K562 (cell line): ENCODE measurements around the gene HLA-E. TPM values are rescaled to one million over a fixed set of nuclear protein-coding genes. Genes with fewer than 3 reads are reported as not detected.

Experiments
- BCL6 ChIP-seq: fragments of 250-450 bp; sonication (Bioruptor Pico); IDR thresholded peaks from 2 replicates; pipeline ENCODE4 v1.4.0; 2020
- DDX20 ChIP-seq: fragments of 450-650 bp; IDR thresholded peaks from 2 replicates; pipeline ENCODE4 v1.6.1; 2016; ENCODE audit warnings: missing genetic modification characterization, low read depth, mild to moderate bottlenecking, missing compliant biosample characterization, moderate library complexity
- ELF4 ChIP-seq: fragments of 450-650 bp; formaldehyde crosslinking; IDR thresholded peaks from 2 replicates; pipeline ENCODE4 v1.4.0; 2022; ENCODE audit warnings: missing genetic modification characterization
- ETV5 ChIP-seq: sonication (generic); formaldehyde crosslinking; IDR thresholded peaks from 2 replicates; pipeline ENCODE4 v1.4.0; 2020; ENCODE audit warnings: low read depth, mild to moderate bottlenecking, missing genetic modification reagents
- FOXK1 ChIP-seq: sonication (generic); formaldehyde crosslinking; IDR thresholded peaks from 2 replicates; pipeline ENCODE4 v1.8.0; 2022; ENCODE audit warnings: missing genetic modification reagents, mild to moderate bottlenecking, borderline replicate concordance
- FOXP1 ChIP-seq: sonication (generic); formaldehyde crosslinking; IDR thresholded peaks from 2 replicates; pipeline ENCODE4 v1.8.0; 2022; ENCODE audit warnings: mild to moderate bottlenecking, missing genetic modification reagents
- GABPB2 ChIP-seq: fragments of 250-450 bp; sonication (Bioruptor Pico); conservative IDR thresholded peaks from 2 replicates; pipeline ENCODE4 v1.5.1; 2021; ENCODE audit warnings: mild to moderate bottlenecking
- ILK ChIP-seq: fragments of 450-650 bp; IDR thresholded peaks from 2 replicates; pipeline ENCODE4 v1.6.1; 2016; ENCODE audit warnings: missing genetic modification characterization, low read depth, mild to moderate bottlenecking, missing compliant biosample characterization, moderate library complexity, borderline replicate concordance
- KAT8 ChIP-seq: fragments of 450-650 bp; IDR thresholded peaks from 2 replicates; pipeline ENCODE4 v1.6.1; 2016; ENCODE audit warnings: low read depth, mild to moderate bottlenecking
- KLF16 ChIP-seq: IDR thresholded peaks from 2 replicates; pipeline ENCODE4 v1.6.1; 2016; ENCODE audit warnings: antibody characterized with exemption
- MEF2A ChIP-seq: IDR thresholded peaks from 2 replicates; pipeline ENCODE4 v1.6.1; 2011; ENCODE audit warnings: low read depth, mild to moderate bottlenecking, low read length, moderate library complexity; ENCODE audit not compliant: control insufficient read depth
- MEF2D ChIP-seq: conservative IDR thresholded peaks from 2 replicates; pipeline ENCODE4 v1.6.1; 2016; ENCODE audit warnings: low read depth, missing genetic modification characterization, missing compliant biosample characterization
- MYC ChIP-seq, 2 experiments: fragments of 250-450 bp in 1 of 2; sonication (Bioruptor Pico) in 1 of 2; IDR thresholded peaks; 2 replicates each; pipeline versions ENCODE4 v1.5.1 to v1.6.1; 2012 to 2021; ENCODE audit warnings: low read depth in 2 of 2, borderline replicate concordance in 1 of 2, improper control_type of control experiment in 1 of 2, low read length in 1 of 2, mild to moderate bottlenecking in 1 of 2, moderate library complexity in 1 of 2
- NBN ChIP-seq: fragments of 450-650 bp; IDR thresholded peaks from 2 replicates; pipeline ENCODE4 v1.6.1; 2016; ENCODE audit warnings: low read depth, mild to moderate bottlenecking
- PCBP1 ChIP-seq: fragments of 200-400 bp; formaldehyde crosslinking; IDR thresholded peaks from 2 replicates; pipeline ENCODE4 v1.6.1; 2018; ENCODE audit warnings: mild to moderate bottlenecking, low read depth, low read length; ENCODE audit not compliant: poor library complexity, severe bottlenecking
- PYGO2 ChIP-seq: fragments of 450-650 bp; IDR thresholded peaks from 2 replicates; pipeline ENCODE4 v1.6.1; 2016; ENCODE audit warnings: mild to moderate bottlenecking, missing genetic modification characterization, moderate library complexity, missing compliant biosample characterization
- RBM39 ChIP-seq: fragments of 200-400 bp; formaldehyde crosslinking; optimal IDR thresholded peaks from 2 replicates; pipeline ENCODE3; 2018; ENCODE audit warnings: low read depth, low read length
- TEAD2 ChIP-seq: fragments of 450-650 bp; IDR thresholded peaks from 2 replicates; pipeline ENCODE4 v1.6.1; 2016; ENCODE audit warnings: missing genetic modification characterization, control low read depth, missing compliant biosample characterization
- ZBTB17 ChIP-seq: fragments of 450-650 bp; formaldehyde crosslinking; IDR thresholded peaks from 2 replicates; pipeline ENCODE4 v1.4.0; 2020; ENCODE audit warnings: mild to moderate bottlenecking
- ZBTB7A ChIP-seq: IDR thresholded peaks from 2 replicates; pipeline ENCODE4 v1.6.1; 2011; ENCODE audit warnings: low read depth, mild to moderate bottlenecking, low read length, moderate library complexity, borderline replicate concordance; ENCODE audit not compliant: control insufficient read depth
- ZNF239 ChIP-seq: fragments of 250-450 bp; sonication (Bioruptor Pico); IDR thresholded peaks from 2 replicates; pipeline ENCODE4 v1.4.0; 2020; ENCODE audit warnings: mild to moderate bottlenecking
- ZNF24 ChIP-seq: fragments of 450-650 bp; IDR thresholded peaks from 2 replicates; pipeline ENCODE4 v1.6.1; 2016
- ZNF41 ChIP-seq: fragments of 250-450 bp; sonication (Bioruptor Pico); conservative IDR thresholded peaks from 2 replicates; pipeline ENCODE4 v1.4.0; 2020; ENCODE audit warnings: mild to moderate bottlenecking
- polyA plus RNA-seq, 8 experiments: library from polyadenylated mRNA; depleted of rRNA in 4 of 8; stranded (reverse) in 5 of 8; unstranded in 3 of 8; fragments of >200 nt; fragmentation: Nextera tagmentation in 2 of 8; fragmentation: Illumina TruSeq in 1 of 8; extraction: Ambion mirVana in 2 of 8; extraction: Trizol in 1 of 8; gene quantifications; 2 replicates each; pipeline versions ENCODE4 v1.2.1 to v1.2.3, GENCODE V29; 2011 to 2014; ENCODE audit warnings: inconsistent platforms in 1 of 8, missing spikeins in 1 of 8
- total RNA-seq, 7 experiments: library from RNA; depleted of rRNA in 6 of 7; stranded (reverse); fragments of >200 nt in 6 of 7; fragmentation: Illumina TruSeq in 2 of 7; extraction: Trizol in 2 of 7; gene quantifications; 2 replicates each; pipeline versions ENCODE4 v1.2.1 to v1.2.3, GENCODE V29; 2011 to 2021; ENCODE audit warnings: low replicate concordance in 1 of 7
- TF ChIP-seq, protein P1 (sequence below), 2 experiments: IDR thresholded peaks in 1 of 2; conservative IDR thresholded peaks in 1 of 2; 2 replicates each; pipeline ENCODE4 v1.6.1; 2016; ENCODE audit warnings: low read depth in 2 of 2, mild to moderate bottlenecking in 1 of 2, missing compliant biosample characterization in 1 of 2, missing genetic modification characterization in 1 of 2, moderate library complexity in 1 of 2
- TF ChIP-seq, protein P2 (sequence below): fragments of 250-450 bp; sonication (Bioruptor Pico); IDR thresholded peaks from 2 replicates; pipeline ENCODE4 v1.5.1; 2021; ENCODE audit warnings: mild to moderate bottlenecking

Gene HLA-E
- total and polyA plus RNA-seq, 9 of the 15 experiments (the other 6 are each of a cell fraction or from before 2014, with no cell fraction given), result 3.2 to 39.9 (median 26.8) TPM

DNA sequence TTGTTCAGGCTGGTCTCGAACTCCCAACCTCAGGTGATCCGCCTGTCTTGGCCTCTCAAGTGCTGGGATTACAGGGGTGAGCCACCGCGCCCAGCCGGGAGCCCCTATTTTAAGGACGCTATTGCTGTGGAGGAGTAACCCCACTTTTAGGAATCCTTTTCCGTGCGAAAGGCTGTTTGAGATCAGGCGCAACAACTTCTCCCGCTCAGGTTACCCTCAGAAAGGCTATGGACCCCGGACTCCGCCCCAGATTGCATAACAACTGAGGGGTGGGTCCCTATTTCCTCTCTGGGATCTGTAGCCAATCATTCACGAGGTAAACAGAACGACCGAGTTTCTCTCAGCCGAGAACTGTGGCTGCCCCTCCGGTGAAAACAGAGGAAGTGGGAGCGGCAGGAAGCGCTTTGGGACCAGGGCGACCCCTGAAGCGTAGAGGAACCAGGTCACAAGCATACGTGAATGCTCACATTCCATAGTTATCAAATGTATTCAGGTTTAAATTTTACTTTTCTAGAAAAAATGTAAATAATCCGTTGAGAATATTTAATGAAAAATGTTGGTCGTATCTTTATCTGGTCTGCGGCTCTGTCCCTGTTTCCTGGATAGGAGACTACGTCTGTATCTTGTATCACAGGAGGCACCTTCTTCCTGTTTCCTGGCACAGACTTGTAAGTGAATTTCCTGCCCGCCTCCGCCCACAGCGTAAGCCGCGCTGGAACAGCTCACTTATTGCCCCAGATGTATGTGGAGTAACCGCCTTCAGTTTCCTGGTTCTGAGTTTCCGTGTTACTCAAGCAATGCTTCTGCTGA lies 26.8 kb downstream of the HLA-E start (continued):
- TF ChIP-seq, protein P1, sequence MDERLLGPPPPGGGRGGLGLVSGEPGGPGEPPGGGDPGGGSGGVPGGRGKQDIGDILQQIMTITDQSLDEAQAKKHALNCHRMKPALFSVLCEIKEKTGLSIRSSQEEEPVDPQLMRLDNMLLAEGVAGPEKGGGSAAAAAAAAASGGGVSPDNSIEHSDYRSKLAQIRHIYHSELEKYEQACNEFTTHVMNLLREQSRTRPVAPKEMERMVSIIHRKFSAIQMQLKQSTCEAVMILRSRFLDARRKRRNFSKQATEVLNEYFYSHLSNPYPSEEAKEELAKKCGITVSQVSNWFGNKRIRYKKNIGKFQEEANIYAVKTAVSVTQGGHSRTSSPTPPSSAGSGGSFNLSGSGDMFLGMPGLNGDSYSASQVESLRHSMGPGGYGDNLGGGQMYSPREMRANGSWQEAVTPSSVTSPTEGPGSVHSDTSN (CRISPR knock-in tag; IDR thresholded peaks at IDR 0.05; ENCODE audit: low read depth), result no peak
- TF ChIP-seq, protein P1 (tag; conservative IDR thresholded peaks at IDR 0.05; ENCODE audit: low read depth), result no peak
- TF ChIP-seq PYGO2 (tag) (no peak; the same call in 1 of the 2 replicates), ZNF24 (peak; percentile 93), ZBTB17 (CRISPR knock-in tag) (no peak), MEF2D (tag) (no peak), DDX20 (tag) (no peak), ZNF41 (no peak), ZBTB7A (peak; percentile 84), ELF4 (CRISPR knock-in tag) (0 out of 2 replicates have a peak, but pooled peaks have one; percentile 75), MEF2A (no peak), ILK (tag) (no peak), MYC (IDR thresholded peaks at IDR 0.05; ENCODE audit: low read depth, low read length) (peak; percentile 36; the same call in 1 of the 2 replicates), MYC (CRISPR knock-in tag; IDR thresholded peaks at IDR 0.05; ENCODE audit: borderline replicate concordance, low read depth) (no peak), ETV5 (CRISPR knock-in tag) (peak; percentile 97), FOXK1 (CRISPR knock-in tag) (peak; percentile 43; the same call in 1 of the 2 replicates), RBM39 (no peak), FOXP1 (CRISPR knock-in tag) (peak; percentile 86), ZNF239 (CRISPR knock-in tag) (no peak), PCBP1 (no peak), TEAD2 (tag) (no peak), GABPB2 (CRISPR knock-in tag) (no peak), BCL6 (CRISPR knock-in tag) (no peak), KLF16 (no peak), KAT8 (no peak), NBN (peak; percentile 69; the same call in 1 of the 2 replicates)
- TF ChIP-seq, protein P2, sequence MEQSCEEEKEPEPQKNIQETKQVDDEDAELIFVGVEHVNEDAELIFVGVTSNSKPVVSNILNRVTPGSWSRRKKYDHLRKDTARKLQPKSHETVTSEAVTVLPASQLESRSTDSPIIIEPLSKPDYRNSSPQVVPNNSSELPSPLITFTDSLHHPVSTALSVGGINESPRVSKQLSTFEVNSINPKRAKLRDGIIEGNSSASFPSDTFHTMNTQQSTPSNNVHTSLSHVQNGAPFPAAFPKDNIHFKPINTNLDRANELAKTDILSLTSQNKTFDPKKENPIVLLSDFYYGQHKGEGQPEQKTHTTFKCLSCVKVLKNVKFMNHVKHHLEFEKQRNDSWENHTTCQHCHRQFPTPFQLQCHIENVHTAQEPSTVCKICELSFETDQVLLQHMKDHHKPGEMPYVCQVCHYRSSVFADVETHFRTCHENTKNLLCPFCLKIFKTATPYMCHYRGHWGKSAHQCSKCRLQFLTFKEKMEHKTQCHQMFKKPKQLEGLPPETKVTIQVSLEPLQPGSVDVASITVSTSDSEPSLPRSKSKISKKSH (CRISPR knock-in tag), result no peak
